HG03196 (cell line): ENCODE measurements around the gene MRPL3.

Experiments used
- ATAC-seq: cut with Tn5 transposase; IDR thresholded peaks from one replicate; pipeline ENCODE4 v1.9.1; 2021; ENCODE audit not compliant: unreplicated experiment

MRPL3 gene

GRCh38 chr3:131421301-131421700 lies 81.5 kb downstream of the MRPL3 start:
- ATAC-seq = no peak

- ATAC-seq = no peak
These were observed 85.0 kb downstream of the MRPL3 start for GRCh38 chr3:131417751-131418150.
